Progenitor cell of endocrine pancreas (in vitro differentiated cells): ENCODE results near the gene SHISA5. TPM values are rescaled to one million over a fixed set of nuclear protein-coding genes. Genes with fewer than 3 reads are reported as not detected.
"Not testable (repeated sequence)": the region's sequence is repeated elsewhere in the genome, so short reads cannot be mapped to it uniquely, and the experiment has no call there.

Experiments used
- DNase-seq: peaks from one replicate; pipeline ENCODE4 v3.0.0; 2021; ENCODE audit warnings: low spot score; ENCODE audit not compliant: unreplicated experiment
- H3K27ac Mint-ChIP-seq: 2 replicates; pipeline ENCODE4 v1.8.0; 2021; ENCODE audit warnings: mild to moderate bottlenecking, moderate library complexity, mixed read lengths
- H3K27me3 Mint-ChIP-seq: 2 replicates; pipeline ENCODE4 v1.8.0; 2021; ENCODE audit warnings: mixed read lengths
- H3K36me3 Mint-ChIP-seq: 2 replicates; pipeline ENCODE4 v1.8.0; 2022; ENCODE audit warnings: mixed read lengths; ENCODE audit not compliant: insufficient read depth
- H3K4me1 Mint-ChIP-seq: 2 replicates; pipeline ENCODE4 v1.8.0; 2021; ENCODE audit warnings: low read depth, mixed read lengths
- H3K4me3 Mint-ChIP-seq: 2 replicates; pipeline ENCODE4 v1.8.0; 2021; ENCODE audit warnings: low read depth, mild to moderate bottlenecking, moderate library complexity, mixed read lengths
- H3K9me3 Mint-ChIP-seq: 2 replicates; pipeline ENCODE4 v1.8.0; 2021; ENCODE audit warnings: low read depth, mixed read lengths
- long read RNA-seq: library from polyadenylated mRNA; unstranded; transcript quantifications from one replicate; pipeline ENCODE4 v2.0.0, GENCODE V29; 2020
- total RNA-seq: library from RNA; stranded (reverse); gene quantifications from 2 replicates; pipeline ENCODE4 v1.2.1, GENCODE V29; 2021
- TF ChIP-seq, protein P1 (sequence below): fragments of 200-600 bp; sonication (generic); IDR thresholded peaks from one replicate; pipeline ENCODE4 v1.5.0; 2021; ENCODE audit warnings: antibody characterized with exemption, mild to moderate bottlenecking; ENCODE audit not compliant: unreplicated experiment

Gene SHISA5
- total RNA-seq: 157 and 162 TPM in 2 replicates
- long read RNA-seq, transcript SHISA5-206 (4 exons, 1,839 nt): major isoform, 118 of 173 reads
- long read RNA-seq, transcript SHISA5-201 (6 exons, 2,369 nt): minor isoform, 30 of 173 reads
- long read RNA-seq, partial matches to known transcripts: 11 of 173 reads
- long read RNA-seq, other reads (novel, unspliced or antisense): 9 of 173 reads

DNA sequence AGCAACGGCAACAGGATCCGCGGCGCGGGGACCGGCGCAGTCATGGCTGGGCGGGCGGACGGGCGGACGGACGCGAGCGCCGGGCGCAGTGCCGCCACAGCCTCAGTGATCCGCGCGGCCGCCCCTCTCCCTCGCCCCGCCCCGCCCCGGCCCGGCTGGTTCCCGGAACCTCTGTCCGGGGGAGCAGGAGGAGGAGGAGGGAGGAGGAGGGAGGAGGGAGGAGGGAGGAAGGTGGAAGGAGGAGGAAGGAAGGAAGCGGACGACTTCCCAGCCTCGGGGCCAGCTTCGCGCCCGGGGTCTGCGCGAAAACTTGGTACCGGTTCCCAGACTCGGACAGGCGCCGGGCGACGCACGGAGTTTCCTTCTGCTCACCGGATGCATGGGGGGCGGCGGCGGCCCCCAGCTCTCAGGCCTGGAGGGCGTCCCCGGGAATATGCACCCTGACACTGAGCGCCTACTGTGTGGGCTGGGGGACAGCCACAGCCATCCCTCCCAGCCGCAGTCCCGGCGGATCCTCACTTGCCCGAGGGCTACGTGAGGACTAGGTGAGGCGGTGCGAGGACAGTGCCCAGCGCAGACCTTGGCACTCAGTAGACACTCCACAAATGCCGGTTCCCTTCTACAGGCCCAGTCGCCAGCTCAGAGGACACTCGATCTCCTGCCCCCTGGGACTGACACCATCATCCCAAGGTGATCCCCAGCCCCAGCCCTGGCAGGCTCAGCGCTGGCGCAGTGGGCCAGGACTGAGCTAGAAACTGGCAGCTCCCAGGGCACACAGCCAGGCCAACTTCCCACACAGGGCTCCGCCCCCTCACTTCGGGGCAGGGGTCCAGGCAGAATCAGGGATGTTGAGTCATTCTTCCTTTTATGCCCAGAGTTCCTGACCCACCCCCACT, at the start of gene SHISA5:
Gene SHISA5, minus strand, starts transcription at position 124 of the 896 bp plus-strand sequence. Its CDS starts 80 bp downstream, at position 44.
- Mint-ChIP-seq H3K9me3 (no peaks in the 10 kb centered on the region), H3K36me3 (no peaks in the 10 kb centered on the region), H3K4me1 (peaks cover 19% of the 10 kb centered on the region), H3K27me3 (no peaks in the 10 kb centered on the region), H3K4me3 (peak within 1 kb of the TSS; percentile 79), H3K27ac (peak within 1 kb of the TSS; percentile 84)
- TF ChIP-seq, protein P1, sequence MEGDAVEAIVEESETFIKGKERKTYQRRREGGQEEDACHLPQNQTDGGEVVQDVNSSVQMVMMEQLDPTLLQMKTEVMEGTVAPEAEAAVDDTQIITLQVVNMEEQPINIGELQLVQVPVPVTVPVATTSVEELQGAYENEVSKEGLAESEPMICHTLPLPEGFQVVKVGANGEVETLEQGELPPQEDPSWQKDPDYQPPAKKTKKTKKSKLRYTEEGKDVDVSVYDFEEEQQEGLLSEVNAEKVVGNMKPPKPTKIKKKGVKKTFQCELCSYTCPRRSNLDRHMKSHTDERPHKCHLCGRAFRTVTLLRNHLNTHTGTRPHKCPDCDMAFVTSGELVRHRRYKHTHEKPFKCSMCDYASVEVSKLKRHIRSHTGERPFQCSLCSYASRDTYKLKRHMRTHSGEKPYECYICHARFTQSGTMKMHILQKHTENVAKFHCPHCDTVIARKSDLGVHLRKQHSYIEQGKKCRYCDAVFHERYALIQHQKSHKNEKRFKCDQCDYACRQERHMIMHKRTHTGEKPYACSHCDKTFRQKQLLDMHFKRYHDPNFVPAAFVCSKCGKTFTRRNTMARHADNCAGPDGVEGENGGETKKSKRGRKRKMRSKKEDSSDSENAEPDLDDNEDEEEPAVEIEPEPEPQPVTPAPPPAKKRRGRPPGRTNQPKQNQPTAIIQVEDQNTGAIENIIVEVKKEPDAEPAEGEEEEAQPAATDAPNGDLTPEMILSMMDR: no peak
- DNase-seq: peak; percentile 37

- no peaks in the 10 kb centered on the region for H3K27me3 Mint-ChIP-seq
- peak overlapping the region; percentile 90 for H3K27ac Mint-ChIP-seq
- H3K4me1 Mint-ChIP-seq: peaks cover 43% of the 10 kb centered on the region
- DNase-seq: no peak
- H3K4me3 Mint-ChIP-seq: peak overlapping the region; percentile 33
- no peaks in the 10 kb centered on the region for H3K9me3 Mint-ChIP-seq
- TF ChIP-seq, protein P1: no peak
- peaks cover 8% of the 10 kb centered on the region for H3K36me3 Mint-ChIP-seq
Measured at GRCh38 chr3:48553361-48553760, 49.4 kb upstream of the SHISA5 start.

GRCh38 chr3:48552111-48552951, 48.4 kb upstream of the SHISA5 start:
- peak overlapping the region; percentile 90 for H3K27ac Mint-ChIP-seq

DNA sequence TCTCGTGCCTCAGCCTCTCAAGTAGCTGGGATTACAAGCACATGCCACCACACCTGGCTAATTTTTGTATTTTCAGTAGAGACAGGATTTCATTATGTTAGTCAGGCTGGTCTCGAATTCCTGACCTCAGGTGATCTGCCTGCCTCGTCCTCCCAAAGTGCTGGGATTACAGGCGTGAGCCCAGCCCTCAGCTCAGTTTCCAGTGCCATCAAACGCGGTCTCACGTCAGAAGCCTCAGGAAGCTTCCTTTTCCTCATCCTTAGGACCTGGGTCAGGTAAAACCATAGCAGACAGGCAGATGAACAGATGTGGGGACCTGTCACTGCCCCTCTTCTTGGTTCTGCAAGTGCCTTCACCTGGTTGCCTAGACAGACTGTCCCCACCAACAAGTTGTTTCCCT, 47.7 kb upstream of the SHISA5 start:
- Mint-ChIP-seq H3K36me3 (peaks cover 17% of the 10 kb centered on the region), H3K27ac (peak overlapping the region; percentile 90), H3K4me1 (peaks cover 41% of the 10 kb centered on the region)
- DNase-seq, H3K27me3 Mint-ChIP-seq, H3K9me3 Mint-ChIP-seq, H3K4me3 Mint-ChIP-seq: not testable (repeated sequence)

More at GRCh38 chr3:48552111-48552951, 48.4 kb upstream of the SHISA5 start:
- DNase-seq: peak; percentile 37
- Mint-ChIP-seq H3K9me3 (no peaks in the 10 kb centered on the region), H3K4me1 (peaks cover 41% of the 10 kb centered on the region), H3K27me3 (no peaks in the 10 kb centered on the region), H3K4me3 (peak overlapping the region; percentile 17), H3K36me3 (peaks cover 13% of the 10 kb centered on the region)
- TF ChIP-seq, protein P1: no peak

DNA sequence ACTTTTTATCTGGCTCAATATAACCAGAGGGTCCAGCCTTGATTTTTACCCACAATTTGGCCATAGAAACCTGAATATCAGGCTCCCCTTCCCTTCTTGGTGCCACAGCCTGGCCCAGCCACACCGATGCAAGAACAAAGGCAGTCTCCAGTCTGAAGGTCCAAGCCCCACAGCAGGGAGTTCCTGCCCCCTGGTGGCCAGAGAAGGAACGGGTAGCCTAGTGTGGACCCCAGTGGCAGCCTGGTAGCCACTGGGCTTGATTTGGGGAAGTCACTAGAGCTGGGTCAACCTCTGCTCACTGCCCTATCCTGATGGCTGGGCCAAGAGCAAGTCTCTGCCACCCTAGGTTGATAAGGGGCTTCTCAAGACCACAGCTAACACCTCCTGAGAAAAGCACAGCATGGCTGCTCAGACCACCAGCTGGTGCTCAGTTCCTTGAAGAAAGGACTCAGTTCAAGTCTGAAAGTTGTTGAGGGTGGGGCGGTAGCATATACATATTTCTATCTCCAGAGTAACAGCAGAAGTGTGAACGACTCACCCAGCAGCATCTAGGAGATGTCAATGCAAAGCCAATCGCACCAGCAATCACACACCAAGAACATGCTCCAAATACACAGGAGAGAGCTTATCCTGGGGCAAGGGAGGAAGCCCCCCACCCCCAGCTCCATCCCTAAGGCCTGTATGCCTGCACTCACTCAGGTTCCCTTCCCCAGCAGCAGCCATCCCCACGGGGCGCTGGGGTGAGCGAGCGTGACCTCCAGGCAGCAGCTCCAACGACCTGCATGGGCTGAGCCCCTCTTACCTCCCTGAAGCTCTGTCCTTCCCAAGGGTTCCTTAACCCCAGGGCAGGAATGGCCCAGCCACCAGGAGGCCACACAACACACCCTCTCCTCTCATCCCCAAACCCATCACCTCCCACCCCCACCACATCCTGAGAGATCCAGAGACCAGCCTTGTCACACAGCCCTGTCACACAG, 45.0 kb upstream of the SHISA5 start:
- no peak overlapping the region for H3K4me3 Mint-ChIP-seq
- H3K36me3 Mint-ChIP-seq: peaks cover 19% of the 10 kb centered on the region
- TF ChIP-seq, protein P1: peak; percentile 87
- H3K9me3 Mint-ChIP-seq: no peaks in the 10 kb centered on the region
- peak overlapping the region; percentile 78 for H3K27ac Mint-ChIP-seq
- H3K4me1 Mint-ChIP-seq: peaks cover 25% of the 10 kb centered on the region
- no peaks in the 10 kb centered on the region for H3K27me3 Mint-ChIP-seq
- peak; percentile 74 for DNase-seq
